Astrocyte (in vitro differentiated cells and primary cell): ENCODE data around the gene CARD11. TPM values are rescaled to one million over a fixed set of nuclear protein-coding genes. Genes with fewer than 3 reads are reported as not detected.

Experiments
- DNase-seq: peaks from one replicate; pipeline ENCODE4 v3.0.0-alpha.2; 2010; ENCODE audit warnings: low read depth
- FAIRE-seq: peaks from 2 replicates; lab custom pipeline; 2011; peaks lifted over from hg19 to GRCh38; lab: Jason Lieb, UNC
- H2AFZ ChIP-seq: 2 replicates; pipeline ENCODE4 v1.6.0; 2012; ENCODE audit warnings: low read depth, low read length, inconsistent platforms
- H3K27ac ChIP-seq: 2 replicates; pipeline ENCODE4 v1.5.1; 2011; ENCODE audit warnings: low read depth, low read length, inconsistent platforms
- H3K27me3 ChIP-seq: 2 replicates; pipeline ENCODE4 v1.6.0; 2011; ENCODE audit warnings: low read length, inconsistent platforms; ENCODE audit not compliant: insufficient read depth
- H3K36me3 ChIP-seq: 2 replicates; pipeline ENCODE4 v1.5.1; 2011; ENCODE audit warnings: low read length, inconsistent platforms; ENCODE audit not compliant: insufficient read depth
- H3K4me1 ChIP-seq: 2 replicates; pipeline ENCODE4 v1.5.1; 2011; ENCODE audit warnings: low read length, inconsistent platforms; ENCODE audit not compliant: insufficient read depth
- H3K4me2 ChIP-seq: 2 replicates; pipeline ENCODE4 v1.6.0; 2012; ENCODE audit warnings: low read length, inconsistent platforms
- H3K4me3 ChIP-seq: 2 replicates; pipeline ENCODE4 v1.5.1; 2011; ENCODE audit warnings: low read depth, mild to moderate bottlenecking, low read length, inconsistent platforms; ENCODE audit not compliant: insufficient read depth
- H3K79me2 ChIP-seq: 2 replicates; pipeline ENCODE4 v1.6.0; 2012; ENCODE audit warnings: mild to moderate bottlenecking, low read length, inconsistent platforms; ENCODE audit not compliant: insufficient read depth
- H3K9ac ChIP-seq: 2 replicates; pipeline ENCODE4 v1.6.0; 2012; ENCODE audit warnings: mild to moderate bottlenecking, low read length, inconsistent platforms
- H3K9me3 ChIP-seq: 2 replicates; pipeline ENCODE4 v1.5.1; 2012; ENCODE audit warnings: low read depth, mild to moderate bottlenecking, low read length, inconsistent platforms; ENCODE audit not compliant: insufficient read depth
- H4K20me1 ChIP-seq: 2 replicates; pipeline ENCODE4 v1.6.0; 2012; ENCODE audit warnings: low read length, inconsistent platforms; ENCODE audit not compliant: insufficient read depth
- H3K27ac Mint-ChIP-seq: one replicate; pipeline ENCODE4 v1.8.0; 2021; ENCODE audit warnings: mild to moderate bottlenecking, mixed read lengths; ENCODE audit not compliant: unreplicated experiment
- H3K27me3 Mint-ChIP-seq: one replicate; pipeline ENCODE4 v1.8.0; 2021; ENCODE audit warnings: low read depth, mixed read lengths; ENCODE audit not compliant: unreplicated experiment
- H3K36me3 Mint-ChIP-seq: one replicate; pipeline ENCODE4 v1.8.0; 2021; ENCODE audit warnings: low read depth, mixed read lengths; ENCODE audit not compliant: unreplicated experiment
- H3K4me1 Mint-ChIP-seq: one replicate; pipeline ENCODE4 v1.8.0; 2021; ENCODE audit warnings: low read depth, mixed read lengths; ENCODE audit not compliant: unreplicated experiment
- H3K4me3 Mint-ChIP-seq: one replicate; pipeline ENCODE4 v1.8.0; 2021; ENCODE audit warnings: mild to moderate bottlenecking, moderate library complexity, mixed read lengths; ENCODE audit not compliant: unreplicated experiment
- H3K9me3 Mint-ChIP-seq: one replicate; pipeline ENCODE4 v1.8.0; 2021; ENCODE audit warnings: mild to moderate bottlenecking, mixed read lengths; ENCODE audit not compliant: unreplicated experiment
- EZH2 ChIP-seq: IDR thresholded peaks from 2 replicates; pipeline ENCODE4 v1.6.1; 2012; ENCODE audit warnings: mild to moderate bottlenecking, low read length, inconsistent platforms; ENCODE audit not compliant: insufficient read depth
- total RNA-seq: library from RNA; stranded (reverse); gene quantifications from 2 replicates; pipeline ENCODE4 v1.2.1, GENCODE V29; 2021
- TF ChIP-seq, protein P1 (sequence below): IDR thresholded peaks from 2 replicates; pipeline ENCODE4 v1.5.1; 2011; ENCODE audit warnings: low read depth, mild to moderate bottlenecking, inconsistent platforms, low read length, moderate library complexity; ENCODE audit not compliant: insufficient read depth

The CARD11 gene
- total RNA-seq, 1 donor from 2014 or later: 9.5 TPM

DNA sequence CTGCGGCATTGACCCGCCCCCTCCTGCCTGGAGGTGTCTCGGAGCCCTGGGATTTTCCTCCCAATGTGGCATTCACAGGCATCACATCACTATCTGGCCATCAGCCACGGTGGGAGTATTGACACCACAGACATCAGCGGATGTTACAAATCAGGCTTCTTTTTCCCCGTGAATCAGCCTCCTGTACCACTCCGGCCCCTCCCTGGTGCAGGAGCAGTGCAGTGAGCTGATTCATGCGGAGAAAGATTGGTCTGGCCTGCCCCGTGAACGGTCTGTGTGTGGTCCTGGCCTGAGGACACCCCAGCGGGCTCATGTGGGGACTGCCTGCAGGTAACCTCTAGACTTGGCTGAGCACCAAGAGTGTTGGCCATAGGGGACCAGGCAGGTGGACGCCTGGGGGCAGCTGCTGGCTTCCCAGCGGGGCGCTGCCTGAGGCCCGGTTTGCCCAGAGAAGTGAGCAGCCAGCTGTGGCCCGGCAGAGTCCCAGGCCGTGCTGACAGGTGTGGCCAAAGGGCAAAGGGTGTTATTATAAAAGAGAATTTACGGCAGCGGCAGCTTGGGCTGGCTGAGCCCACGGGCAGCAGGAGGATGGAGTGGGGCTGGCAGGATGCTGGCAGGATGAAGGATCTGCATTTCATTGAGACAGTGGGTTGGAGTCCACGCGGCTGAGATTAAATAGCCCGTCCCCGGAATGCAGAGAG lies 167.5 kb downstream of the CARD11 start:
- TF ChIP-seq, protein P1, sequence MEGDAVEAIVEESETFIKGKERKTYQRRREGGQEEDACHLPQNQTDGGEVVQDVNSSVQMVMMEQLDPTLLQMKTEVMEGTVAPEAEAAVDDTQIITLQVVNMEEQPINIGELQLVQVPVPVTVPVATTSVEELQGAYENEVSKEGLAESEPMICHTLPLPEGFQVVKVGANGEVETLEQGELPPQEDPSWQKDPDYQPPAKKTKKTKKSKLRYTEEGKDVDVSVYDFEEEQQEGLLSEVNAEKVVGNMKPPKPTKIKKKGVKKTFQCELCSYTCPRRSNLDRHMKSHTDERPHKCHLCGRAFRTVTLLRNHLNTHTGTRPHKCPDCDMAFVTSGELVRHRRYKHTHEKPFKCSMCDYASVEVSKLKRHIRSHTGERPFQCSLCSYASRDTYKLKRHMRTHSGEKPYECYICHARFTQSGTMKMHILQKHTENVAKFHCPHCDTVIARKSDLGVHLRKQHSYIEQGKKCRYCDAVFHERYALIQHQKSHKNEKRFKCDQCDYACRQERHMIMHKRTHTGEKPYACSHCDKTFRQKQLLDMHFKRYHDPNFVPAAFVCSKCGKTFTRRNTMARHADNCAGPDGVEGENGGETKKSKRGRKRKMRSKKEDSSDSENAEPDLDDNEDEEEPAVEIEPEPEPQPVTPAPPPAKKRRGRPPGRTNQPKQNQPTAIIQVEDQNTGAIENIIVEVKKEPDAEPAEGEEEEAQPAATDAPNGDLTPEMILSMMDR: no peak
- TF ChIP-seq EZH2: no peak
- Mint-ChIP-seq H3K27me3 (peaks cover 2% of the 10 kb centered on the region), H3K27ac (no peak overlapping the region), H3K4me1 (peaks cover 4% of the 10 kb centered on the region), H3K36me3 (no peaks in the 10 kb centered on the region), H3K9me3 (no peaks in the 10 kb centered on the region), H3K4me3 (no peak overlapping the region)
- H3K4me3 ChIP-seq: no peak overlapping the region
- DNase-seq: peak; percentile 82
- peak overlapping the region; percentile 30 for H3K9ac ChIP-seq
- peak overlapping the region; percentile 49 for H3K4me2 ChIP-seq
- peak; percentile 88 for FAIRE-seq
- H3K9me3 ChIP-seq: no peaks in the 10 kb centered on the region
- no peaks in the 10 kb centered on the region for H3K36me3 ChIP-seq
- no peaks in the 10 kb centered on the region for H3K79me2 ChIP-seq
- H2AFZ ChIP-seq: no peak overlapping the region
- peaks cover 15% of the 10 kb centered on the region for H3K4me1 ChIP-seq
- H3K27ac ChIP-seq: peak overlapping the region; percentile 38
- H4K20me1 ChIP-seq: no peaks in the 10 kb centered on the region
- no peaks in the 10 kb centered on the region for H3K27me3 ChIP-seq

DNA sequence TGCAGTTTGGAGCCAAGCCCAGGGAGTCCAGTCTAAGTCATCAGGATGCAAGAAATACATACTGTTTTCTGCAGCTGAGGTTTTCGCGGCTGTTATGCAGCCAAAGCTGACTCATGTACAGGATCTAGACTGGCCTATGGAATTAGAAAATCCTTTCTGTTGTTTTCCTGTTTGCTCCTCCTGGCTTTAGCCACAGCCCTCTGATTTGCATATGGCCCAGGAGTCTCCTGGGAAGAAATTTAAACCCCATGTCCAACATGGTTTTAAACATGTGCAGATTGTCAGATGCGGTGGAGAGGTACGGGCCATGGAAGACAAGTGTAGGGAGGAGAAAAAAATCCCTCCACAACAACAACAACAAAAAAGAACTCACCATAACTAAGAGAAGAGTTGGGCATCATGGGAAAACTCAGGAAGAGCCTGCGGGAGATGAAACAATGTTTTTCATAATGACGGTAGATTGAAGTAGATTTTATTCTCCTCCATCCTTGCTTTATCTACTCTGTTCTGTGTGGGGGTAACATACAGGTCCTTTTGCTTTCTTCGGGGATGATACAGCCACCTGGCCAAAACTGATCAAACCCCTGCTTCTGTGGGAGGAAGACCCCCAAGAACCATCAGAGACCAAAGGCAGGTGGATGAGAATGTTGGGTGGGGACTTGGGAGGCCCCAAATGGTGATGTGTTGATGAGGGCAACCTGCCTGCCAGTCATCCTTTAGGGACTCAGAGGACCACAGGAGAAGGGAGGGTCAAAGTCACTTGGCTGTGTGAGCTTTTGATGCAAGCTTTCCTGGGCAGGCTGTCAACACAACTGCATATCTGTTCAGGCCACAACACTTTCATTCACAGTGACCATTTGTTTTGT lies 169.7 kb downstream of the CARD11 start:
- DNase-seq (peak; percentile 89), FAIRE-seq (peak; percentile 97)
- peak overlapping the region; percentile 100 for H3K27ac Mint-ChIP-seq
- Histone ChIP-seq H3K9ac (peak overlapping the region; percentile 85), H3K27me3 (no peaks in the 10 kb centered on the region), H3K36me3 (no peaks in the 10 kb centered on the region), H2AFZ (peak overlapping the region; percentile 6), H3K79me2 (no peaks in the 10 kb centered on the region), H3K4me1 (peaks cover 20% of the 10 kb centered on the region), H3K9me3 (no peaks in the 10 kb centered on the region), H3K27ac (peak overlapping the region; percentile 99), H3K4me3 (no peak overlapping the region), H4K20me1 (no peaks in the 10 kb centered on the region), H3K4me2 (peak overlapping the region; percentile 54)
- H3K4me1 Mint-ChIP-seq: peaks cover 6% of the 10 kb centered on the region
- no peak overlapping the region for H3K4me3 Mint-ChIP-seq
- no peaks in the 10 kb centered on the region for H3K9me3 Mint-ChIP-seq
- TF ChIP-seq, protein P1: no peak
- TF ChIP-seq EZH2: no peak
- peaks cover 4% of the 10 kb centered on the region for H3K27me3 Mint-ChIP-seq
- H3K36me3 Mint-ChIP-seq: no peaks in the 10 kb centered on the region
